CD14-positive monocyte (primary cell): ENCODE measurements around the gene TSPOAP1. TPM values are rescaled to one million over a fixed set of nuclear protein-coding genes. Genes with fewer than 3 reads are reported as not detected.

Source experiments
- DNase-seq, 3 donors: peaks; one replicate each; pipeline ENCODE4 v3.0.0-alpha.2; 2011 to 2022
- H2AFZ ChIP-seq: 2 replicates; pipeline ENCODE4 v1.6.0; 2012; ENCODE audit warnings: mild to moderate bottlenecking, low read depth, low read length, inconsistent platforms; ENCODE audit not compliant: insufficient read depth, poor library complexity, severe bottlenecking
- H3K27ac ChIP-seq, 2 donors: 1 replicate in 1 of 2; 2 replicates in 1 of 2; pipeline ENCODE4 v1.5.1; 2012 to 2013; ENCODE audit warnings: low read length in 2 of 2, control low read depth in 1 of 2, inconsistent platforms in 1 of 2, low read depth in 1 of 2, mild to moderate bottlenecking in 1 of 2
- H3K27me3 ChIP-seq, 2 donors: one replicate each; pipeline versions ENCODE4 v1.6.0 to v1.6.1; 2011 to 2013; ENCODE audit warnings: low read length in 2 of 2; ENCODE audit not compliant: control insufficient read depth in 2 of 2, insufficient read depth in 2 of 2
- H3K36me3 ChIP-seq, 2 donors: replicated peaks in 1 of 2; 1 replicate in 1 of 2; 2 replicates in 1 of 2; pipeline versions ENCODE4 v1.5.1 to v1.6.1; 2012 to 2013; ENCODE audit warnings: low read length in 2 of 2, control low read depth in 1 of 2, inconsistent platforms in 1 of 2, mild to moderate bottlenecking in 1 of 2; ENCODE audit not compliant: insufficient read depth in 2 of 2, control insufficient read depth in 1 of 2
- H3K4me1 ChIP-seq, 2 donors: 1 replicate in 1 of 2; 2 replicates in 1 of 2; pipeline versions ENCODE4 v1.5.1 to v1.6.1; 2012 to 2013; ENCODE audit warnings: low read length in 2 of 2, control low read depth in 1 of 2, inconsistent platforms in 1 of 2, mild to moderate bottlenecking in 1 of 2, moderate library complexity in 1 of 2; ENCODE audit not compliant: insufficient read depth in 2 of 2, control insufficient read depth in 1 of 2
- H3K4me2 ChIP-seq: replicated peaks from 2 replicates; pipeline ENCODE3; 2012; ENCODE audit warnings: low read length, moderate library complexity, mild to moderate bottlenecking; ENCODE audit not compliant: poor library complexity, severe bottlenecking; ENCODE audit errors: extremely low read depth
- H3K4me3 ChIP-seq, 3 experiments: fragments of 200-600 bp in 1 of 3; sonication (generic) in 1 of 3; replicated peaks in 1 of 3; 1 replicate in 2 of 3; 2 replicates in 1 of 3; pipeline ENCODE4 v1.5.1; 2011 to 2013; ENCODE audit warnings: low read length in 3 of 3, mild to moderate bottlenecking in 3 of 3, control low read depth in 2 of 3, low read depth in 2 of 3, inconsistent platforms in 1 of 3, moderate library complexity in 1 of 3
- H3K79me2 ChIP-seq: 2 replicates; pipeline ENCODE4 v1.6.0; 2012; ENCODE audit warnings: mild to moderate bottlenecking, control low read depth, inconsistent platforms, low read length, moderate library complexity; ENCODE audit not compliant: insufficient read depth
- H3K9ac ChIP-seq: 2 replicates; pipeline ENCODE4 v1.6.0; 2017; ENCODE audit warnings: low read length, mild to moderate bottlenecking; ENCODE audit not compliant: insufficient read depth, poor library complexity, severe bottlenecking
- H3K9me3 ChIP-seq, 2 donors: replicated peaks in 1 of 2; 1 replicate in 1 of 2; 2 replicates in 1 of 2; pipeline versions ENCODE4 v1.5.1 to v1.6.1; 2012 to 2013; ENCODE audit warnings: low read length in 2 of 2, control low read depth in 1 of 2; ENCODE audit not compliant: control insufficient read depth in 1 of 2, insufficient read depth in 1 of 2
- H4K20me1 ChIP-seq: 2 replicates; pipeline ENCODE4 v1.6.0; 2012; ENCODE audit warnings: mild to moderate bottlenecking, low read length, control low read depth, moderate library complexity; ENCODE audit not compliant: insufficient read depth
- H3K27ac Mint-ChIP-seq, 7 donors: one replicate each; pipeline ENCODE4 v1.8.0; 2020; ENCODE audit warnings: mild to moderate bottlenecking in 7 of 7, mixed read lengths in 7 of 7, moderate library complexity in 6 of 7, inconsistent platforms in 2 of 7
- H3K27me3 Mint-ChIP-seq, 3 donors: one replicate each; pipeline ENCODE4 v1.8.0; 2021 to 2022; ENCODE audit warnings: low read depth in 3 of 3, mild to moderate bottlenecking in 3 of 3, mixed read lengths in 3 of 3, moderate library complexity in 3 of 3, inconsistent platforms in 1 of 3
- H3K36me3 Mint-ChIP-seq, 2 donors: one replicate each; pipeline ENCODE4 v1.8.0; 2020; ENCODE audit warnings: mixed read lengths in 2 of 2, inconsistent platforms in 1 of 2, mild to moderate bottlenecking in 1 of 2
- H3K4me1 Mint-ChIP-seq: one replicate; pipeline ENCODE4 v1.8.0; 2020; ENCODE audit warnings: mild to moderate bottlenecking, mixed read lengths
- H3K4me3 Mint-ChIP-seq, 2 donors: one replicate each; pipeline ENCODE4 v1.8.0; 2020; ENCODE audit warnings: mild to moderate bottlenecking in 2 of 2, mixed read lengths in 2 of 2, moderate library complexity in 1 of 2
- H3K9me3 Mint-ChIP-seq, 7 donors: one replicate each; pipeline ENCODE4 v1.8.0; 2020 to 2022; ENCODE audit warnings: mixed read lengths in 7 of 7, mild to moderate bottlenecking in 6 of 7, moderate library complexity in 6 of 7, inconsistent platforms in 2 of 7
- CTCF ChIP-seq: fragments of 200-600 bp; IDR thresholded peaks from one replicate; pipeline ENCODE4 v1.8.0; 2022; ENCODE audit warnings: antibody characterized with exemption, mild to moderate bottlenecking
- WGBS: methylation state at CpG from one replicate; pipeline ENCODE4 v1.1.5; 2013; ENCODE audit warnings: missing lambda C conversion rate; ENCODE audit not compliant: insufficient coverage; 5-methylcytosine and 5-hydroxymethylcytosine counted together
- intact Hi-C, 2 donors: fragments of 100-400 bp; cut with micrococcal nuclease; formaldehyde crosslinking; loops; one replicate each; pipeline versions ENCODE4 v1.15.0 to v1.15.1; 2023
- polyA plus RNA-seq, 3 donors: library from polyadenylated mRNA; depleted of rRNA in 1 of 3; unstranded in 2 of 3; stranded (reverse) in 1 of 3; fragments of 300-500 nt in 2 of 3; fragments of >200 nt in 1 of 3; fragmentation: Illumina TruSeq in 2 of 3; gene quantifications; 1 replicate in 2 of 3; 2 replicates in 1 of 3; pipeline ENCODE4 v1.2.3, GENCODE V29; 2012 to 2021

Gene TSPOAP1
- polyA plus RNA-seq, 3 donors: 0.10 to 14.0 (median 0.18) TPM

DNA sequence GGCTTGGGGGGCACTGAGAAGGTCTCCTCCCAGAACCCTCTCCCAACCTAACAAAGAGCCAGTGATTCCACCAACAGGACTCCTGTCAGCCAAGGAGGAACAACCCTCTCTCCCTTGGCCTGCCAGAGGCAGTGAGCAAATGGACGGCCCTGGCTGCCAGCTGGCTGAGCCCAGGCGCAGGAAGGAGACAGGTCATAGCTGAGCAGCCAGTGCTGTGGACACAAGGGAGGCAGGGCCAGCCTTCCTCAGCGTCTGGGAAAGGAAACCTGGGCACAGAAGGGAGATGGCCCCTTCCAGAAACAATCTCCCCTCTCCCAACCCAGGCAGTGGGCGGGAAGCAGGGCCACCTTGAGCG is 50.0 kb downstream of the TSPOAP1 start:
- Histone ChIP-seq H3K4me1 (peaks cover 80 to 87% of the 10 kb centered on the region in 2 donors), H2AFZ (peak overlapping the region; percentile 92), H3K9me3 (no peaks in the 10 kb centered on the region), H3K27me3 (no peaks in the 10 kb centered on the region), H4K20me1 (no peaks in the 10 kb centered on the region), H3K4me3 (peak overlapping the region; percentile 0 to 74 (median 3)), H3K4me2 (peak overlapping the region; percentile 74), H3K9ac (peak overlapping the region; percentile 54), H3K79me2 (peaks cover 94% of the 10 kb centered on the region), H3K36me3 (no peaks in the 10 kb centered on the region), H3K27ac (peak overlapping the region; percentile 69 to 84)
- DNase-seq: peak in 1 of 3 donors; percentile 56
- intact Hi-C loops: loop anchor here in 1 of 2 donors (5.0 kb wide), 2 partner anchors 49 to 139 kb away; partner anchors contain the start of genes RNF43 and TSPOAP1
- H3K4me3 Mint-ChIP-seq: peak overlapping the region; percentile 76 to 93
- WGBS: 2% methylated on average over 4 of the region's 5 CpGs
- no peaks in the 10 kb centered on the region for H3K9me3 Mint-ChIP-seq
- no peak for TF ChIP-seq CTCF
- H3K36me3 Mint-ChIP-seq: peaks cover 0 to 3% of the 10 kb centered on the region in 2 donors
- H3K4me1 Mint-ChIP-seq: peaks cover 87% of the 10 kb centered on the region
- H3K27me3 Mint-ChIP-seq: peaks cover 0 to 3% (median 3%) of the 10 kb centered on the region in 3 donors
- peak overlapping the region; percentile 82 to 98 (median 94) for H3K27ac Mint-ChIP-seq

DNA sequence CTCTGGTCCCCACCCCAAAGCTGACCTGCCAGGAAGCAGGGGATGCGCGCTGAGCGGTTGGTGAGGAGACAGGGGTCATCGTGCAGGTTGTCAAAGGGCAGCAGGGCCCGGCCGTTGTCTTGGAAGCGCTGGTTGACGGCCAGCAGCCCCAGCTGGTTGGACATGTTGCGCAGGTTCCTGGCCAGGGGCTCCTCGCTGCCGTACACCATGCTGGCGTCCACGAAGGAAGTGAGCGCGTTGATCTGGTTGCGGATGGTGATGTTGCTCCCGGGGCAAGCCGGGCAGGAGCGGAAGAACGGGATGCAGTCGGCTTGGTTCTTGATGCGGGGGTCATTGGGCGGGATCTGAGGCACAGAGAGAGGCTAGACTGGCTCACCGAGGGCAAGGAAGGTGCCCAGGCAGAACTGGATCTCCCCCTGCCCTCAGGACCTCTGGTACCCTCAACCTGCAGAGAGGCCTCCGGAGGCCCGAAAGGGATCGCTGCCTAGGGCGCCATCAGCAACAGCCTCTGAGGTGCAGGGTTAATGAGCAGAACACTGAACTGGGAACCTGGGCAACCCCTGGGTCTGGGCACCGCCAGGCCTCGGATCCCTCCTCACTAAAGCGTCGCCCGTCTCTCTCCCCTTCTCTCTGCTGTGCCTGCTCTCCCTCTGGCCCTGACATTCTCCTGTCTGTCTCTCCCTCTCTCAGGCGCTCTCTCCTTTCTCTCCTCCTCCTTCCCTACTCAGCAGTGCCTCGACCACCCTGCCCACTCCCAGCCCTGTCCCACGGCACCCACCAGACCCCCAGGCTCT is 50.6 kb downstream of the TSPOAP1 start:
- peaks cover 88% of the 10 kb centered on the region for H3K4me1 Mint-ChIP-seq
- H3K36me3 ChIP-seq: no peaks in the 10 kb centered on the region
- 5% methylated on average over 34 of the region's 36 CpGs for WGBS
- H3K27me3 ChIP-seq: no peaks in the 10 kb centered on the region
- no peaks in the 10 kb centered on the region for H4K20me1 ChIP-seq
- no peaks in the 10 kb centered on the region for H3K9me3 ChIP-seq
- H3K27ac ChIP-seq: peak overlapping the region; percentile 69 to 84
- H3K4me1 ChIP-seq: peaks cover 80 to 87% of the 10 kb centered on the region in 2 donors
- peak overlapping the region; percentile 74 for H3K4me2 ChIP-seq
- peak overlapping the region; percentile 76 to 93 for H3K4me3 Mint-ChIP-seq
- H3K4me3 ChIP-seq: peak overlapping the region in 2 of 3 experiments; percentile 3 to 74
- H3K36me3 Mint-ChIP-seq: peaks cover 0 to 3% of the 10 kb centered on the region in 2 donors
- no peak for TF ChIP-seq CTCF
- H3K79me2 ChIP-seq: peaks cover 95% of the 10 kb centered on the region
- peak overlapping the region; percentile 92 for H2AFZ ChIP-seq
- intact Hi-C loops: loop anchor here in 1 of 2 donors (5.0 kb wide), 2 partner anchors 49 to 139 kb away; partner anchors contain the start of genes RNF43 and TSPOAP1
- peak in 2 of 3 donors; percentile 33 to 39 for DNase-seq
- no peaks in the 10 kb centered on the region for H3K9me3 Mint-ChIP-seq
- peak overlapping the region; percentile 54 for H3K9ac ChIP-seq
- peak overlapping the region; percentile 82 to 98 (median 94) for H3K27ac Mint-ChIP-seq
- peaks cover 0 to 3% (median 3%) of the 10 kb centered on the region in 3 donors for H3K27me3 Mint-ChIP-seq
